GM19351 (cell line): ENCODE results near the gene NCL.
"Not testable (repeated sequence)": the region's sequence is repeated elsewhere in the genome, so short reads cannot be mapped to it uniquely, and the experiment has no call there.

Experiments used
- ATAC-seq: cut with Tn5 transposase; IDR thresholded peaks from one replicate; pipeline ENCODE4 v1.9.1; 2021; ENCODE audit warnings: mild to moderate bottlenecking, moderate library complexity; ENCODE audit not compliant: unreplicated experiment

The NCL gene

GRCh38 chr2:231407686-231408085 is 56.6 kb downstream of the NCL start:
- not testable (repeated sequence) for ATAC-seq

DNA sequence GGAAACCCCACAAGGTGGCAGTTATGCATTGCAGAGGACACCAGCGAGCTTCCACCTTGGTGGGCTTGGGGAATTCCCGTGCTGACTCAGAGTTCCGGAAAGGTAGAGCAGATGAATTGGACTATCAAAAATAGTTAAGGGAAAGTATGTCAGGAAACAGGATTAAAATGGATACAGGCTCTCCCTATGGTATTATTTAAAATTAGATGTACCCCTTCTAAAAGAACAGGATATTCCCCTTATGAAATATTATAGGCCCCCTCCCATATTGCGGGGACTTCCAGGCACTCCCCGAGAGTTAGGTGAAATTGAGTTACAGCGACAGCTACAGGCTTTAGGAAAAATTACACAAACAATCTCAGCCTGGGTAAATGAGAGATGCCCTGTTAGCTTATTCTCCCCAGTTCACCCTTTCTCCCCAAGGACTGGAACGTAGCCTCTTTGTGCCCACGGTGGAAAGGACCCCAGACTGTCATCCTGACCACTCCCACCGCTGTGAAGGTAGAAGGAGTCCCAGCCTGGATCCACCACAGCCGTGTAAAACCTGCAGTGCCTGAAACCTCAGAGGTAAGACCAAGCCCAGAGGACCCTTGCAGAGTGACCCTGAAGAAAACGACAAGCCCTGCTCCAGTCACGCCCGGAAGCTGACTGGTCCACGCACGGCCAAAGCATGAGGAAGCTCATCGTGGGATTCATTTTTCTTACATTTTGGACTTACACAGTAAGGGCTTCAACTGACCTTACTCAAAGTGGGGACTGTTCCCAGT is 58.5 kb downstream of the NCL start:
- ATAC-seq, result not testable (repeated sequence)

GRCh38 chr2:231404183-231404578 is 60.1 kb downstream of the NCL start:
- not testable (repeated sequence) for ATAC-seq
